HG02943 (cell line): ENCODE data around the gene BOK.

Experiments used
- ATAC-seq: cut with Tn5 transposase; IDR thresholded peaks from one replicate; pipeline ENCODE4 v1.9.1; 2021; ENCODE audit warnings: mild to moderate bottlenecking, low read depth, moderate library complexity; ENCODE audit not compliant: unreplicated experiment

Gene BOK

GRCh38 chr2:241538838-241539615, 19.5 kb upstream of the BOK start:
- no peak for ATAC-seq

- ATAC-seq = no peak
Measured at GRCh38 chr2:241539616-241540374, 18.8 kb upstream of the BOK start.

- no peak for ATAC-seq
Measured at GRCh38 chr2:241540401-241540770, 18.2 kb upstream of the BOK start.

GRCh38 chr2:241540771-241541561, 17.6 kb upstream of the BOK start:
- no peak for ATAC-seq

GRCh38 chr2:241541564-241542277, 16.8 kb upstream of the BOK start:
- ATAC-seq = no peak

GRCh38 chr2:241542278-241542605, 16.3 kb upstream of the BOK start:
- no peak for ATAC-seq

- ATAC-seq = no peak
Measured at GRCh38 chr2:241545106-241545505, 13.4 kb upstream of the BOK start.

- no peak for ATAC-seq
Measured at GRCh38 chr2:241545523-241546473, 12.7 kb upstream of the BOK start.

GRCh38 chr2:241546771-241547498, 11.6 kb upstream of the BOK start:
- no peak for ATAC-seq

GRCh38 chr2:241547781-241548450, 10.6 kb upstream of the BOK start:
- no peak for ATAC-seq

GRCh38 chr2:241548451-241548835, 10.1 kb upstream of the BOK start:
- no peak for ATAC-seq

GRCh38 chr2:241550616-241551580, 7.6 kb upstream of the BOK start:
- ATAC-seq = no peak

- no peak for ATAC-seq
Measured at GRCh38 chr2:241551599-241551997, 6.9 kb upstream of the BOK start.

GRCh38 chr2:241551998-241552737, 6.4 kb upstream of the BOK start:
- ATAC-seq = no peak

- ATAC-seq = no peak
Measured at GRCh38 chr2:241553512-241553830, 5.1 kb upstream of the BOK start.

GRCh38 chr2:241553981-241554380, 4.6 kb upstream of the BOK start:
- no peak for ATAC-seq
